HG02981 (cell line): Measurements from ENCODE around the gene RBPJ.
"Not testable (repeated sequence)": the region's sequence is repeated elsewhere in the genome, so short reads cannot be mapped to it uniquely, and the experiment has no call there.

Experiments used
- ATAC-seq: cut with Tn5 transposase; IDR thresholded peaks from one replicate; pipeline ENCODE4 v1.9.1; 2021; ENCODE audit warnings: mild to moderate bottlenecking, moderate library complexity; ENCODE audit not compliant: unreplicated experiment

The RBPJ gene

DNA sequence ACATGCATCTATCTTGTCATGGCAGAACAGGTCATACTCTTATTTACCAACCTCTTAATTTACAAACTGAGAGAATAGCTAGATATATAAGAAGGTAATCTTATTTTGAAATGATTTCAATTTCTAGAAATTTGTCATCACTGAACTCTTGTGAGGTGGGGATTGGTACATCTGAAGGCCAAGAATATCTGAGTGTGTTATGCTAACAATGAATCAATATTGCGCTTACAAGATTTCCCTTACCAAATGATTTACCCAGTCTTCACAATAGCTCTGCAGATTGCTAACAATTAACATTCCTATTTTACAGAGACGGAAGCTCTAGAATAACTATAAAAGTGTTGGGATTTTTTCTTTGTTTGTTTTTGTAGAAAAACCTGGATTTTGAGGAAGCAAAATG is 48.3 kb downstream of the RBPJ start:
- ATAC-seq: no peak

DNA sequence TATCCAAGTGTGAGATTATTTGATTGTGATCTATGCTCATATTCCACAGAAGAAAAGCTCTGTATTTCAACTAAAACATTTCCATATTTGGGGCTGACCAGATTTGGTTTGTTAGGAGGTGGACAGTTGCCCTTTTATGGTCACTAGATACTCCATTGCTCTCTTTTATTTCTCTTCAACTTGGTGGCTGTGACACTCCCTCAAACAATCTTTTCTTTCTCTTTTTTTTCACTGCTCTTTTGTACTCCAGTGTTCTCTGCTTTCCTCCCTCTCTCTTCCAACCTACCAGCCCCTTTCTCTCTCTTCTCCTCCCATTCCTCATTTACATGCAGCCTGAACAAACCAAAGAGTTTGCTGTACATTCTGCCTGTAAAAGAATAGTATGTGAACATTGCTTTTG is 48.8 kb downstream of the RBPJ start:
- no peak for ATAC-seq

DNA sequence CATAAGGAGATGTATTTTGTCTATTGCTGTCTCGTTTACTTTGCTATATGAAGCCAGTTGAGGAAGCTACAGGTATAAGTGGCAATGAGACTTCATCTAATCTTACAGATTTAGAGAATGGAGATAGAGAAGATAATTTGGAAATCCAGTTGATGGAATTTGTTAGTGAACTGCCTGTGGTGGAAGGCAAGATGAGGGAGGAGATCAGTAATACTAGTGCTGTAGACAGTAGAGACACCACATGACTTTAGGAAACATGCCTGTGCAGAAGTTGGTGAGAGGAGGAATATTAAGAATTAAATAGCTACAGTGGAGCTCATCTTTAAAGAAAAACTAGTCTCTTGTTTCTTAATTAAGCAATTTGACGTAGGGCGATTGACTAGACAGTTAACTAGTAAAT is 51.3 kb downstream of the RBPJ start:
- no peak for ATAC-seq

DNA sequence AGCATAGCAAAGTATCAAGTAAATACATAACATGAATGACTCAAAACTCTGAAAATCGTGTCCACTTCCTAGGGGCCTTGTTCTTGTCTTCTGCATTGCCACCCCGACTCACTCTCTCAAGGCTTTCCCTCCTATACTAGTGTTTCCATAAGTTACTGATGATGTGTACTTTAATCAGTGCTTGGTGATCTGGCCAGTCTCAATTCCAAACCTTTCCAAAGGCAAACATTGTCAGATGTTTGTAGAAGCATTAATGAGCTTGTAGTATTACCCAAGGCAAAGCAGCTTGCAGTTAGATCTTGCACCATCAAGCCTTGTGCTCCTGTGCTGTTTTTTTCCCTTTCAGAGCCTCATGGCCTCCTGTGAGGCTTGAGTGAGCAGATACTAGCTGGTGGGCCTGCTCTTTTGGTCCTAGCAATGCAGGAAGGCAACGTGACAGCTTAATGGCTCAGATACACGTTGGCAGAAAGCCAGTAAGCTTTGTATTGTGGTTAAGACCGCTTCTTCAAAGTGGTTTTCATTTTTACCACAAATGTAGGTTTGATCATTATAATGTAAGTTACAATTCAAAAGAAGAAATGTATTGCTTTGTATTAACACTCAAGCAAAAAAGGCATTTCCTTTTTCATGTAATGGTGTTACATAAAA is 51.8 kb downstream of the RBPJ start:
- ATAC-seq: peak; percentile 87

DNA sequence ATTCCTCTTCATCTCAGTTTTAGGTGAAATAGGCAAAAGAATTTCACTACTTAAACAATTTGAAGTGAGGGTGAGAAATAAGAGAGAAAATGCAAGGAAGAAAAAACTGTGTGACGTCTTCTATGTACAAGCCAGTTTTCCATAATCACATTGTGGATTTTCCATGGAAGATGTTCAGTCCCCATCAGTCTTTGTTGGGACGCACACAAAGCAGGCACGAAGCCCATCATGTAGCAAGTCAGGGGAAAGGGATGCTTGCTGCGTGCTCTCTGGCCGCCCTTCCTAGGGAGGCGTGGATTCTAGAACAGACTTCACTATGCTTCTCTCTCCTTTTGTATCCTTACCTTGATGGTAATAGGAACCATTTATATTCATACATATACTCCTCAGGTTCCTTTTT is 54.7 kb downstream of the RBPJ start:
- no peak for ATAC-seq

DNA sequence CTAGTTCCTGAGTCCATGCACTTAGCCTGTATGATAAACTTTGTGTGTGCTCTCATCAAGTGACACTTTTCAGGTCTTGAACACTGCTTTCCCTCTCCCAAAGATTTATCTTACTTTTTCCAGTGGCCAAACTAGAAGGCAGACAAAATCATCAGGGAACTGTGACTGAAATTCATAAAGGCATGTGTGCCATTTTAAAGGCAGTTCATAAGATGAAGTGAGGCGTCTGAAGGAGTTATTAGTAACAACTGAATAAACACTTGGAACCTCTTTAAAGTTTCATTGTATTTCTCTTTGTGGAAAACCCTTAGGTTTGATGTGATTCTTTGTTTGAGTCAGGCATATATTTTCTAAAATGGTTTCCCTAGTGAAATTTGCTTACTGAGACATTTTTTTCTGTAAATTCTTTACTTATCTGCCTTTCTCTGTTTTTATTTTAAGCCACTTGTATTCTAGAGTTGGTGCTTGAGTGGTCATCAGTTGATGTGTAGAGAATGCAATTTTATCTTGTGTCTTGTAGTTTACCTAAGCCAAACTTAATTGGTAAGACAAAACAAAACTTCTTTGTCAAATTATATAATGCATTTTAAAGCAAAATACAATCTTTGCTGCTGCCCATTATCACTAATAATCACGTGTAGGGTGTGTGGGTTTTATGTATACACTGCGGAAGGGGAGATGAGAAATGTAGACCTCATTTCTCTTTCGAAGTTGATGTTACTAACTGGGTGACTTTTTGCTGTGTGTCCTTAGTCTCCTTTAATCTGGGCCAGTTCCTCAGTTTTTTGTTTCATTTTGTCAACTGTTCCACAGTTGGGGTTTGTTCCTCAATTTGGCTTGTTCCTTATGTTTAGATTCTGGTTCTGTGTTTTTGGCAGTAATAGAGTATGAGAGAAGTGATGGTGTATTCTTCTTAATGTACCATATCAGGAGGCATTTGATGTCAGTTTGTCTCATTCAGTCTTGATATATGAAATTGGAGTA is 56.8 kb downstream of the RBPJ start:
- ATAC-seq: no peak

DNA sequence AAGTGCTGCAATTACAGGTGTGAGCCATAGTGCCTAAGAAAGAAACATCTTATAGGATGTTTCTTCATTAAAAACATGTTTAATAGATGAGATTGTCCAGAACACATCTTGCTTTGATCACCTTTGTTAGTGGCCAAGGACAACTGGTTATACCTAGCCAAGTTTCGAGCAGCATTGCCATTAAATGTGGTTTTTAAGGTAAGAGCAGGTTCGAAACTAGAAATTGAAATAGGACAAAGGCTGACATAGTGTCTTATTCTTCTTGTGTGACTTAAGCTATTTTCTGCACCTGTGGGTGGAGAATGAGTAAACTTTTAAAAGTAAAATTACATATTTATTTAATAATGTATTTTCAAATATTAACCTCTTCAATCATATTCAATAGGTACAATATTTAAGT is 59.0 kb downstream of the RBPJ start:
- ATAC-seq: no peak

DNA sequence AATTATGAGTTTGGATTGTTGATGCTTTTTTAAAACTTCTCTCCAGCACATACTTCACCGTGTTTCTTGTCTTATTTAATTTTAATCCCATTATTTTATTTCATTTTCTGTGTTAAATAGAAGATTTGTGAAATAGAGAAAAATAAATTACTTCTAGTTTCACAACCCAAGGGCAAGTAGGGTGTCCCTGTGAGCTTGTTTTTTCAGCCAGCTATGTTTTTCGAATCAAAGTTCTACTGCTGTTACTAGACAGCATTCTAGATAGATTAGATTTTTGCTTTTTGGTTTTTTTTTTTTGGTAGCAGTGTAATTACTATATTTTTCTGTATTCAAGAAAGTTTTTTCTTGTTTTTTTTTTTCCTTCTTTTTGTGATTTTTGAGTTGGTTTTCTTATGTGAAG is 59.9 kb downstream of the RBPJ start:
- ATAC-seq: no peak

DNA sequence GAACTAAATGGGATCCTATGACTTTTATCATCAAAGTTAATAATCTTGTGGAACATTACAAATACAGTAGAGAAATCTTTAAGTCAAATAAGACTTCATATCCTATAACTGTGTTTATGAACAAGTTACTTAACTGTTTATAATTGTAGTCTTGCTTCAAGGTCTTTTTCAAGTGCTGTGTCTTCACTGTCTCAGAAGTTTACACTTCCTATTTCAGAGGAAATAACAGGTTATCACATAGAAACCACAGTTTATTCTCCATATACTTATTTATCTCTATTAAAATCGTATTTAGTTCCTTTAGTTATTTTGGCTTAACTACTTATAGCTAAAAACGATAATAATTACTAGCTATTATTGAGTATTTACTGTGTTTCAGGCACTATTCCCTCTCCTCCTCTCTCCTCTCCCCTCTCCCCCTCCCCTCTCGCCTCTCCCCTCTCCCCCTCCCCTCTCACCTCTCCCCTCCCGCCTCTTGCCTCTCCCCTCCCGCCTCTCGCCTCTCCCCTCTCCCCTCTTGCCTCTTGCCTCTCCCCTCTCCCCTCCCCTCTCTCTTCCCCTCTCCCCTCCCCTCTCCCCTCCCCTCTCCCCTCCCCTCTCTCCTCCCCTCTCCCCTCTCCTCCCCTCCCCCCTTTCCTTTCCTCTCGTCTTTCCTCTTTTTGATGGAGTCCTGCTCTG is 63.7 kb downstream of the RBPJ start:
- ATAC-seq: no peak

DNA sequence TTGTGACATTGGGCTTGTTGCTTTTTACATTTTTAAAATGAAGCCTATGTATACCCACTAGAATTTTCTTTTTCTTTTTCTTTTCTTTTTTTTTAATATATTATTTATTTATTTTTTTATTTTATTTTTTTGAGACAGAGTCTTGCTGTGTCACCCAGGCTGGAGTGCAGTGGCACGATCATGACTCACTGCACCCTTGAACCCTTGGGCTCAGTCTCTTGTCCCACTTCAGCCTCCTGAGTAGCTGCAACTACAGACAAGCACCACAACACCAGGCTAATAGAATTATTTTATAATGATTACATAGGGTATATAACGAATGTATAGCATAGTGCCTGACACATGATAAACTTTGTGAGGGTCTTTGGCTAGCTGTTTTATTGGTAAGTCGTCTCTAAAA is 64.9 kb downstream of the RBPJ start:
- no peak for ATAC-seq

DNA sequence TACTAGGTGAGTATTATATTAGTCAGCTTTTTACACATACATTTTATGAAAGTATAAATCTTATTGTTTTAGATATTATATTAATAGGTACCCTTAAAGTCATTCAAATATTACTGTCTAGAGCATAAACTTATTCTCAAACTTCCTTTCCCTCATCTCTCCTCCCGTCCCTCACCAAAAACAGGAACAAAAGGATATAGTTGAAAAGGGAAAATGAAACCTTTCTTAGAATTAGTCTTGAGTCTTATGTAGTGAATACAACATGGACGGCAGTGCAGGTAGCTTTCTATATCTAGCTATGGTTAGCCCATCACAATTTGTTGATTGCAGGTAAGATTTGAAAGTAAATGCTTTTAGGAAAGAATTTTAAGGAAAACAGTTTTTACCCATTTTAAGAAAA is 65.6 kb downstream of the RBPJ start:
- ATAC-seq: no peak

DNA sequence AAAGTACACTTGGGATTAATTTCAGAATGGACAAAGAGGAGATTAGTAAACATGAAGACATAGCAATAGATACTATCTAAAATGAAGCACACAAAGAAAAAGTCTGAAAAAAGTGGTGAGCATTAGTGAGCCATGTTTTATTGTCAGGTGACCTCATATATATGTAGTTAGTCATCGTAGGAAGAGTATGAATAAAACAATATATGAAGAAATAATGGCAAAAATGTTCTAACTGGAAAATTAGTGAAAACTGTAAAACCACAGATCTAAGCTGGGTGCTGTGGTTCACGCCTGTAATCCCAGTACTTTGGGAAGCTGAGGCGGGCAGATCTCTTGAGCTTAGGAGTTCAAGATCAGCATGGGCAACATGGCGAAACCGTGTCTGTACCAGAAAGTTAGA is 67.9 kb downstream of the RBPJ start:
- ATAC-seq: no peak

DNA sequence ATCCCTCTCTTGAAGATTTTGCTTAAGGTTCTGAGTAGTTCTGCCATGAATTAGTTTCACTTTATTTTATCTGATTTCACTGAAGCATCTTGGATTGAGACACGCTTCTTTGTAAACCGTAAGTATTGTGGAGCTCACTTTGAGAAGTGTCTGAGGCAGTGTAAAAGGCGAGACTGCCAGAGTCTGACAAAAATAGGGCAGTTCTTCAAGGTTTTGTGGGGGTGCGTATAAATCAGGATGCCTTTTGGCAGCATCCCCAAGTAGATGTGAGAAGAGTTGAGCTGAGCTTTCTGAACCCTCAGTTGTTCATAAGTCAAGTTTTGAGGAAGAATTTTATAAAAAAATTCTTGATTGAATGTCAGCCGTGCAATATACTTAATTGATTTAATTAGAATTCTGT is 76.3 kb downstream of the RBPJ start:
- ATAC-seq: no peak

DNA sequence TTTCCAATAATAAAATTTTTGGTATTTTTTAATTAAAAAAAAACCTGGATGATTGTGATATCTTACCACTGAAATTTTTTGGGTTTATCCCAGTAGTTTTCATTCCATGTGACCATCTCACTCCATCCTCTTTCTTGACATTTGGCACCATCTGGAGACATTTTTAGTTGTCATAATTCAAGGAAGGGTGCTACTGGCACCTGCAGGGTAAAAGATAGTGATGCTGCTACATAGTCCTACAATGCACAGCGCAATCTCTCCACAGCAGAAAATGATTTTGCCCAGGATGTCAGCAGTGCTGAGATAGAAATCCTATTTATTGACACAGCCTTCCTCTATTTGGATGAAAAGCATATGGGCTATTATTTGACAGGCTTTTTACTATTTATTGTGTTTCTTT is 79.3 kb downstream of the RBPJ start:
- no peak for ATAC-seq

DNA sequence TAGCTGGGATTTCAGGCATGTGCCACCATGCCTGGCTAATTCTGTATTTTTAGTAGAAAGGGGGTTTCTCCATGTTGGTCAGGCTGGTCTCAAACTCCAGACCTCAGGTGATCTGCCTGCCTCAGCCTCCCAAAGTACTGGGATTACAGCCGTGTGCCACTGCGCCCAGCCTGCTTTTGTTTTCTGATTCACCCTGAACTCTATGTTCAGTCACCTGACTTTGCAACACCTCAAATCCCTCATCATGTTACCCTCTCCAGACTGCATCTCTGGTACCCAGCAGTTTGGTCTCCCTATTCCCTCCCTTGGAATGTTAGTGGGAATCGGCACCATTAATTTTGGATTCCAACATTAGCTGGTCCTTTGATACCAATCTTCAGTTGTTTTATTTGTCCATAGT is 81.2 kb downstream of the RBPJ start:
- ATAC-seq: not testable (repeated sequence)

DNA sequence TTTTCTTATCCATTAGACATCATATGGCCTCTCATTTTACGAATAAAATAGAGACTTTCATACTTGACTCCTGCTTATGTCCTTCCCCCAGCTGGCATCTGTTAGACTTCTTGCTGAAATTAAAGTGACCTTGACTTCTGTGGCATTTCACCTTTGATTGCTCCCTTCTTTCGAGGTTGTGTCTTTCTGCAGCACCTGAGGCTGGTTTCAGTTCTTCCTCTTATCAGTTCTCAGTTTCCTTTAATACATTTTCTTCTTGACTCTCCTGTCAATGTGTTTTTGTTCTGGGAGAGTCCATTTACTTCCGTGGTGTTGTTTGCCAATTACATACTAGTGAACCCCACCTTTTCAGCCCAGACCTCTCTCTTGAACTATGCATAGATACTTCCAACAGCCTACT is 81.6 kb downstream of the RBPJ start:
- no peak for ATAC-seq

DNA sequence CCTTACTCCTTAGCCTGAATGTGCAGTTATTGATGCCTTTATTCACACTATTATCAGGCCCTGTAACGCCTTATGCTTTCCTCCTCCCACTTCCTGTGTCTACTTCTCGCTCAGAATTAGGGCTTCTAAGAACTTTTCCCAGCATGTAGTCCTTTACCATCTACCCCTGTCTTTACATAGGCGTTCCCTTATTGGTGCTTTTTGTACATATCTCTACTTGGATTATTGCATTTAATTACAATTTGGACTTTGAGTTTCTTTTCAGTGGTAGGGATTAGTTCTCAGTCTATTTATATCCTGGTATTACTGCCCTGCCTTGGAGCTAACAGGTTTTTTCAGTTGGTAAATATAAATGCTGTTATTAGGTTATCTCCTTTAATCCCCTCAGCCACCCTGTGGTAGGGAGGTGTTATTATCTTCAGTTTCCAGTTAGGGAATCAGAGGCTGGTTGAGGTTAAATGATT is 84.0 kb downstream of the RBPJ start:
- no peak for ATAC-seq

DNA sequence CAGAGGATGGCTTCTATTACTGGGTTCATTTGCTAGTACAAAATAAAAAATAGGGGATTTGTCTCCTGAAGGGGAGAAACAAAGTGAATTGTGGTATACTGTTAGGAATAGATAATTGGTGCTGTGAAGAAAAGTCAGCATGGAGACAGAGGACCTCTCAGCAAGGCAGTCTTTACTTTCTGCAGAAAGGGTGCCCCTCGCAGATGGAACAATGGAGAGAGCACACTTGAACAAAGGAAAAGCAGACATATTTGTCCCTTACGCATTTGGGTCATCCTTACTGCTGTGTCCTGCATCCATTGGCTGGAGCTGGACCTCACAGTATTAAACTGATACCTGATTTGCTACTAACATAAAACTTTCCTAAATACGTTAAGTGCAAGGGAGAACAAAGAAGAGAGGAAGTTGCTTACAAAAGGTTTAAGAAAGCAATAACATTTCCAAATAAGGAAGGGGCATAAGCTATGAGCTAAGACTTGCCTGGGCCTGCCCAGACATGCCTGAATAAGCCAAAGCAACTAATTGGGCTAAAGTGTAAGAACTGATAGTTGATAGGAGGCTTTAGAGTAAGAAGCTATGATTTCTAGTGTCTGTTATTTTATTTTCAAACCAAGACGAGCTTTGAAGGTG is 85.6 kb downstream of the RBPJ start:
- ATAC-seq: no peak

DNA sequence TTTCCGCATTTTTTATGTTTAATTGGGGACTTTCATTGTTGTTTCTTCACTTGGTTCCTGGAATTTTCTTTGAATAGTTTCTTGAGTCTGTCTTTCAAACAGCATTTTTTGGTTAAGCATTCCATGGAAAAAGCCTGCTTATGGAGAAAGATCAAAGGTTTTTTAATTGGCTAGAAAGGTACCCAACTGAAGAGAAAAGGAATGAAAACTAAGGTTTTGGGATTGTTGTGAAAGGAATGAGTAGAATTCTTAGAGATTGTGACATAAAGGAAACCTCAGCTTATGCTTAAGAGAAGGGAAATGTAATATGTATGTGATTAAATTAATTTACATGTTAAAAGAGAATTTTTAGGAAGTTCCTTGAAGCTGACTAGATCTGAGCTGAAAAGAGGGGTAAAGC is 86.7 kb downstream of the RBPJ start:
- no peak for ATAC-seq

DNA sequence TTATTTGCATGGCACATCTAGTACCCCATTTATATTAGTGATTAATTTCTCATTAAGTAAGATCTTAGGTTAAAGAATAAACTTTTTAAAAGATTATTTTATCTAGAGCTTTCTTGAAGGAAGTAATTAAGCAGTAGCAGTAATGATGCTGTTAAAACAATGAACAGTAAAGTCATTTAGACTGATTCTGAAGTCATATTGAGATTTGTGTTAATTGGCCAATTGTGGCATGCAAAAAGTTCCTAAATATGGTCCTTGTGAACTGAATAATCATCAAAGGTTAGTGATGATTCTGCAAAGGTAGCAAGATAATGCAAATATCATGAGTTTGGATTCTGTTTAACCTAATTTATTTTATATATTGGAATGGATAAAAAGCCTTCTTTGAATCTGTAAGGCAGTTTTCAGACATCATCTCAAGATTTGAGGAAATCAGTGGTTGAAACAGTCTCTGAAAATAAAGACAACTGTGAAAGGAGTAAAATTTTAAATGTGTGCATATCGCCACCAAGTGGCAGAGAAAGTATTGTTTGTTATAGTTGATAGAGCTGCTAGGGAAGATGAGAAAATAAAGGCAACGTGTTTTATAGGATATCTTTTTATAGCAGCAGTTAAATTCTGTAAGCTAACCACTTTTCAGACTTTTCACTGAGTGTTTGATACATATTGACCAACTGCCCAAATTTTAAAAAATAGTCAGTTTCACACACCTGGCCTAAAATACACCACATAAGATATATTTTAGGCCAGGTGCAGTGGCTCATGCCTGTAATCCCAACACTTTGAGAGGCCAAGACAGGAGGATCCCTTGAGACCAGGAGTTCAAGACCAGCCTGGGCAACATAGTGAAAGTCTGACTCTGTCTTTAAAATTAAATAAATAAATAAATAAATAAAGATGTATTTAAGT is 89.8 kb downstream of the RBPJ start:
- ATAC-seq: peak; percentile 75
